ENCODE data around the gene SORCS2.

DNA sequence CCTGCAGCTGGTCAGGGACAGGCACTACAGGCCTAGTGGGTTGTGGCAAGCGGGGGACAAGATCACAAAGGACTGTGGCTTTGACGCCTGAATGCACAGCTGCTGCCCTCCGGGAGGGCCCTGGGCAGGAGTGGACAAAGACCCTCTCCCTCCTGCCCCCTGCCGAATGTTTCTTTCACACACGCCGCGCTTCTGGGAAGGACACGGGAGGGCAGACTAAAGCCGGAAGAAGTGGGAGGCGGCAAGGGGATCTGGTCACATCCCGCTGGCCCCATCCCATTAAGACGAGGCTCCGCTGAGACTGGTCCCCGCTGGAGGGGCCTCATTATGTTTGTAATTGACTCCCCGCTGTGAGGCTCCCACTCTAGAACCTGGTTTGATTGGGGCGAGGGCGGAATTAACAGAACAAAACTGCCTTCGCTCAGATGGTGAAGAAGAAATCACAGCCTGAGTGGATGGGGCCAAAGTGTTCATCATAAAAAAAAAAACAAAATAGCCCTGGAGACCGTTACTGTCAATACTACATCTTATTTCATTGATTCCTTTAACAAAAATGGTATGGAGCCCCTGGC, 280.2 kb downstream of the SORCS2 start:
- no peak for TF ChIP-seq EZH2 (IDR thresholded peaks at IDR 0.05; ENCODE audit: borderline replicate concordance, low read depth, low read length, poor library complexity, severe bottlenecking)
- TF ChIP-seq, protein P1, sequence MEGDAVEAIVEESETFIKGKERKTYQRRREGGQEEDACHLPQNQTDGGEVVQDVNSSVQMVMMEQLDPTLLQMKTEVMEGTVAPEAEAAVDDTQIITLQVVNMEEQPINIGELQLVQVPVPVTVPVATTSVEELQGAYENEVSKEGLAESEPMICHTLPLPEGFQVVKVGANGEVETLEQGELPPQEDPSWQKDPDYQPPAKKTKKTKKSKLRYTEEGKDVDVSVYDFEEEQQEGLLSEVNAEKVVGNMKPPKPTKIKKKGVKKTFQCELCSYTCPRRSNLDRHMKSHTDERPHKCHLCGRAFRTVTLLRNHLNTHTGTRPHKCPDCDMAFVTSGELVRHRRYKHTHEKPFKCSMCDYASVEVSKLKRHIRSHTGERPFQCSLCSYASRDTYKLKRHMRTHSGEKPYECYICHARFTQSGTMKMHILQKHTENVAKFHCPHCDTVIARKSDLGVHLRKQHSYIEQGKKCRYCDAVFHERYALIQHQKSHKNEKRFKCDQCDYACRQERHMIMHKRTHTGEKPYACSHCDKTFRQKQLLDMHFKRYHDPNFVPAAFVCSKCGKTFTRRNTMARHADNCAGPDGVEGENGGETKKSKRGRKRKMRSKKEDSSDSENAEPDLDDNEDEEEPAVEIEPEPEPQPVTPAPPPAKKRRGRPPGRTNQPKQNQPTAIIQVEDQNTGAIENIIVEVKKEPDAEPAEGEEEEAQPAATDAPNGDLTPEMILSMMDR (conservative IDR thresholded peaks at IDR 0.05; ENCODE audit: low read depth, low read length): no peak

Data from A673 (cell line).